Ishikawa (cell line): ENCODE measurements around the gene SEMA3B.

Experiments
- CREB1 ChIP-seq: IDR thresholded peaks from 2 replicates; pipeline ENCODE4 v1.6.1; 2012; ENCODE audit warnings: low read depth
- TEAD4 ChIP-seq: IDR thresholded peaks from 2 replicates; pipeline ENCODE4 v1.6.1; 2012
- TF ChIP-seq, protein P1 (sequence below): IDR thresholded peaks from 2 replicates; pipeline ENCODE4 v1.6.1; 2012
- TF ChIP-seq, protein P2 (sequence below): IDR thresholded peaks from 2 replicates; pipeline ENCODE4 v1.6.1; 2012; ENCODE audit warnings: low read depth, mild to moderate bottlenecking

DNA sequence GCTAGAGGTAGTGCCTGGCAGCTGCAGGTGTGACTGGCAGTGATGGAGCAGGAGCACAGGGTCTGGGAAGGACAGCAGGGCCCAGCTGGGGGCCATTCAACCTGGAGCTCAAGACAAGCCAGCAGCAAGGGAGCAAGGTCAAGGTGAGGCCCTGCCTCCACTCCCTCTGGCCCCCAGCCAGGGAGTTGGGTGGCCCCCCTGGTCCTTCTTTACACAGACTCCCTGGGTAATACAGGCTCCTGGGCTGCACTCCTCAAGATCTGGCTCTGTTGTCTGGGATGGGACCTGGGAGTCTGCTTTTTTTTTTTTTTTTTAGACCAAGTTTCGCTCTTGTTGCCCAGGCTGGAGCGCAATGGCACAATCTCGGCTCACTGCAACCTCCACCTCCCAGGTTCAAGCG, 18.4 kb upstream of the SEMA3B start:
- TF ChIP-seq CREB1 = no peak
- TF ChIP-seq, protein P1, sequence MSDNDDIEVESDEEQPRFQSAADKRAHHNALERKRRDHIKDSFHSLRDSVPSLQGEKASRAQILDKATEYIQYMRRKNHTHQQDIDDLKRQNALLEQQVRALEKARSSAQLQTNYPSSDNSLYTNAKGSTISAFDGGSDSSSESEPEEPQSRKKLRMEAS = no peak
- TF ChIP-seq, protein P2, sequence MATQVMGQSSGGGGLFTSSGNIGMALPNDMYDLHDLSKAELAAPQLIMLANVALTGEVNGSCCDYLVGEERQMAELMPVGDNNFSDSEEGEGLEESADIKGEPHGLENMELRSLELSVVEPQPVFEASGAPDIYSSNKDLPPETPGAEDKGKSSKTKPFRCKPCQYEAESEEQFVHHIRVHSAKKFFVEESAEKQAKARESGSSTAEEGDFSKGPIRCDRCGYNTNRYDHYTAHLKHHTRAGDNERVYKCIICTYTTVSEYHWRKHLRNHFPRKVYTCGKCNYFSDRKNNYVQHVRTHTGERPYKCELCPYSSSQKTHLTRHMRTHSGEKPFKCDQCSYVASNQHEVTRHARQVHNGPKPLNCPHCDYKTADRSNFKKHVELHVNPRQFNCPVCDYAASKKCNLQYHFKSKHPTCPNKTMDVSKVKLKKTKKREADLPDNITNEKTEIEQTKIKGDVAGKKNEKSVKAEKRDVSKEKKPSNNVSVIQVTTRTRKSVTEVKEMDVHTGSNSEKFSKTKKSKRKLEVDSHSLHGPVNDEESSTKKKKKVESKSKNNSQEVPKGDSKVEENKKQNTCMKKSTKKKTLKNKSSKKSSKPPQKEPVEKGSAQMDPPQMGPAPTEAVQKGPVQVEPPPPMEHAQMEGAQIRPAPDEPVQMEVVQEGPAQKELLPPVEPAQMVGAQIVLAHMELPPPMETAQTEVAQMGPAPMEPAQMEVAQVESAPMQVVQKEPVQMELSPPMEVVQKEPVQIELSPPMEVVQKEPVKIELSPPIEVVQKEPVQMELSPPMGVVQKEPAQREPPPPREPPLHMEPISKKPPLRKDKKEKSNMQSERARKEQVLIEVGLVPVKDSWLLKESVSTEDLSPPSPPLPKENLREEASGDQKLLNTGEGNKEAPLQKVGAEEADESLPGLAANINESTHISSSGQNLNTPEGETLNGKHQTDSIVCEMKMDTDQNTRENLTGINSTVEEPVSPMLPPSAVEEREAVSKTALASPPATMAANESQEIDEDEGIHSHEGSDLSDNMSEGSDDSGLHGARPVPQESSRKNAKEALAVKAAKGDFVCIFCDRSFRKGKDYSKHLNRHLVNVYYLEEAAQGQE = no peak
- no peak for TF ChIP-seq TEAD4
